B cell (primary cell): ENCODE data around the gene CELA2A. TPM values are rescaled to one million over a fixed set of nuclear protein-coding genes. Genes with fewer than 3 reads are reported as not detected.
"Not testable (repeated sequence)": the region's sequence is repeated elsewhere in the genome, so short reads cannot be mapped to it uniquely, and the experiment has no call there.

Experiments used
- ATAC-seq: fragments of 200-7000 bp; cut with Tn5 transposase; one replicate; pipeline ENCODE4 v1.10.0; 2021; ENCODE audit warnings: low read depth, mild to moderate bottlenecking, moderate number of reproducible peaks, moderate library complexity
- CTCF ChIA-PET: fragments of 350-600 bp; sonication (Branson Sonifier 250); formaldehyde crosslinking; loops from one replicate; lab custom pipeline; 2021; ENCODE audit warnings: antibody characterized with exemption, inconsistent platforms; lab: Charles Lee
- POLR2A ChIA-PET: fragments of 350-600 bp; sonication (Branson Sonifier 250); formaldehyde crosslinking; loops from one replicate; lab custom pipeline; 2021; ENCODE audit warnings: antibody characterized with exemption; lab: Charles Lee
- DNase-seq: peaks from one replicate; pipeline ENCODE4 v3.0.0; 2013
- H2AFZ ChIP-seq: 2 replicates; pipeline ENCODE4 v1.6.1; 2012; ENCODE audit warnings: mild to moderate bottlenecking, low read depth, low read length; ENCODE audit not compliant: insufficient read depth, poor library complexity, severe bottlenecking
- H3K27ac ChIP-seq, 2 donors: 1 replicate in 1 of 2; 2 replicates in 1 of 2; pipeline ENCODE4 v1.5.1; 2012 to 2013; ENCODE audit warnings: low read length in 2 of 2, mild to moderate bottlenecking in 2 of 2, moderate library complexity in 1 of 2
- H3K27me3 ChIP-seq, 4 experiments: fragments of 200-600 bp in 1 of 4; sonication (generic) in 1 of 4; replicated peaks in 1 of 4; 1 replicate in 2 of 4; 2 replicates in 2 of 4; pipeline versions ENCODE4 v1.6.1 to v1.7.0; 2013 to 2016; ENCODE audit warnings: low read length in 3 of 4, mild to moderate bottlenecking in 2 of 4, mixed read lengths in 1 of 4, moderate library complexity in 1 of 4; ENCODE audit not compliant: insufficient read depth in 4 of 4, control insufficient read depth in 3 of 4; ENCODE audit errors: control extremely low read depth in 1 of 4
- H3K36me3 ChIP-seq, 2 experiments: replicated peaks in 1 of 2; 1 replicate in 1 of 2; 2 replicates in 1 of 2; pipeline versions ENCODE4 v1.6.1 to v1.7.1; 2013; ENCODE audit warnings: low read length in 1 of 2; ENCODE audit not compliant: insufficient read depth in 2 of 2, control insufficient read depth in 1 of 2; ENCODE audit errors: control extremely low read depth in 1 of 2, extremely low read depth in 1 of 2
- H3K4me1 ChIP-seq, 2 donors: fragments of 200-600 bp in 1 of 2; sonication (generic) in 1 of 2; 1 replicate in 1 of 2; 2 replicates in 1 of 2; pipeline versions ENCODE4 v1.5.1 to v1.6.1; 2013 to 2017; ENCODE audit warnings: low read length in 2 of 2; ENCODE audit not compliant: control insufficient read depth in 2 of 2, insufficient read depth in 2 of 2
- H3K4me2 ChIP-seq: replicated peaks from 2 replicates; pipeline ENCODE3; 2012; ENCODE audit warnings: mild to moderate bottlenecking, low read depth, low read length; ENCODE audit not compliant: poor library complexity, severe bottlenecking
- H3K4me3 ChIP-seq, 5 experiments: fragments of 200-600 bp in 1 of 5; sonication (generic) in 1 of 5; 1 replicate in 3 of 5; 2 replicates in 2 of 5; pipeline versions ENCODE4 v1.5.1 to v1.7.0; 2011 to 2016; ENCODE audit warnings: low read length in 4 of 5, mild to moderate bottlenecking in 4 of 5, low read depth in 2 of 5, control low read depth in 1 of 5, moderate library complexity in 1 of 5; ENCODE audit not compliant: insufficient read depth in 1 of 5; ENCODE audit errors: control extremely low read depth in 1 of 5, extremely low read depth in 1 of 5
- H3K79me2 ChIP-seq: fragments of 200-600 bp; sonication (generic); one replicate; pipeline ENCODE4 v1.6.0; 2016; ENCODE audit warnings: low read length; ENCODE audit not compliant: control insufficient read depth, insufficient read depth
- H3K9ac ChIP-seq: fragments of 200-600 bp; sonication (generic); 2 replicates; pipeline ENCODE4 v1.6.1; 2017; ENCODE audit warnings: mild to moderate bottlenecking, low read length, moderate library complexity
- H3K9me3 ChIP-seq, 3 donors: one replicate each; pipeline versions ENCODE4 v1.6.1 to v1.7.1; 2013; ENCODE audit warnings: low read length in 2 of 3; ENCODE audit not compliant: control insufficient read depth in 2 of 3, insufficient read depth in 1 of 3; ENCODE audit errors: control extremely low read depth in 1 of 3
- H4K20me1 ChIP-seq: 2 replicates; pipeline ENCODE4 v1.6.0; 2012; ENCODE audit warnings: mild to moderate bottlenecking, low read length; ENCODE audit not compliant: insufficient read depth, control insufficient read depth, poor library complexity, severe bottlenecking
- H3K27ac Mint-ChIP-seq: one replicate; pipeline ENCODE4 v1.8.0; 2021; ENCODE audit warnings: mixed read lengths
- H3K27me3 Mint-ChIP-seq: one replicate; pipeline ENCODE4 v1.8.0; 2021; ENCODE audit warnings: mixed read lengths
- H3K4me1 Mint-ChIP-seq: one replicate; pipeline ENCODE4 v1.8.0; 2021; ENCODE audit warnings: mixed read lengths
- H3K4me3 Mint-ChIP-seq: one replicate; pipeline ENCODE4 v1.8.0; 2021; ENCODE audit warnings: mixed read lengths
- H3K9me3 Mint-ChIP-seq: one replicate; pipeline ENCODE4 v1.8.0; 2022; ENCODE audit warnings: mixed read lengths; ENCODE audit not compliant: insufficient read depth
- CTCF ChIP-seq: fragments of 200-600 bp; IDR thresholded peaks from one replicate; pipeline ENCODE4 v1.8.0; 2022; ENCODE audit warnings: antibody characterized with exemption, mild to moderate bottlenecking
- EZH2 ChIP-seq: IDR thresholded peaks from 2 replicates; pipeline ENCODE4 v1.6.1; 2012; ENCODE audit warnings: borderline replicate concordance, low read depth, mild to moderate bottlenecking, moderate library complexity, low read length; ENCODE audit not compliant: insufficient read depth, poor library complexity, severe bottlenecking
- WGBS: methylation state at CpG from one replicate; pipeline ENCODE4 v1.1.5; 2013; ENCODE audit warnings: missing lambda C conversion rate; ENCODE audit not compliant: insufficient coverage; 5-methylcytosine and 5-hydroxymethylcytosine counted together
- intact Hi-C: fragments of 100-400 bp; cut with micrococcal nuclease; formaldehyde crosslinking; loops from one replicate; pipeline ENCODE4 v1.10.0; 2022
- polyA plus RNA-seq: library from polyadenylated mRNA; depleted of rRNA; stranded (reverse); fragments of >200 nt; gene quantifications from 2 replicates; pipeline ENCODE4 v1.2.3, GENCODE V29; 2012
- total RNA-seq, 2 donors: library from RNA; stranded (reverse); fragments of 120-200 nt in 1 of 2; gene quantifications; 1 replicate in 1 of 2; 2 replicates in 1 of 2; pipeline versions ENCODE4 v1.2.3 to v1.2.4, GENCODE V29; 2013 to 2022

Gene CELA2A
- total and polyA plus RNA-seq, 2 donors (not counting 1 experiment from before 2014, with no cell fraction given): not detected

GRCh38 chr1:15468145-15468544 is 11.6 kb downstream of the CELA2A start:
- no peak overlapping the region for H3K4me3 ChIP-seq
- Mint-ChIP-seq H3K4me1 (no peaks in the 10 kb centered on the region), H3K4me3 (no peak overlapping the region), H3K27me3 (peaks cover 4% of the 10 kb centered on the region), H3K9me3 (no peaks in the 10 kb centered on the region), H3K27ac (no peak overlapping the region)
- H3K27me3 ChIP-seq: peaks cover 0 to 3% (median 0%) of the 10 kb centered on the region in 4 experiments
- no peaks in the 10 kb centered on the region for H3K79me2 ChIP-seq
- intact Hi-C loops: no loop called here
- no peaks in the 10 kb centered on the region for H3K36me3 ChIP-seq
- ChIA-PET POLR2A (no interaction called here), CTCF (no interaction called here)
- H3K9me3 ChIP-seq: peaks cover 0 to 2% (median 0%) of the 10 kb centered on the region in 3 donors
- no peak for TF ChIP-seq EZH2
- no peak for TF ChIP-seq CTCF
- DNase-seq (no peak), ATAC-seq (no peak)
- H4K20me1 ChIP-seq: no peaks in the 10 kb centered on the region
- H2AFZ ChIP-seq: no peak overlapping the region
- no peaks in the 10 kb centered on the region for H3K4me1 ChIP-seq
- H3K4me2 ChIP-seq: no peak overlapping the region
- H3K27ac ChIP-seq: no peak overlapping the region
- no peak overlapping the region for H3K9ac ChIP-seq

- Histone ChIP-seq H2AFZ (no peak overlapping the region), H3K27ac (no peak overlapping the region), H3K36me3 (no peaks in the 10 kb centered on the region), H3K4me3 (no peak overlapping the region), H3K4me1 (no peaks in the 10 kb centered on the region), H3K27me3 (peaks cover 0 to 3% (median 0%) of the 10 kb centered on the region in 4 experiments), H3K4me2 (no peak overlapping the region), H4K20me1 (no peaks in the 10 kb centered on the region), H3K9ac (no peak overlapping the region), H3K79me2 (no peaks in the 10 kb centered on the region), H3K9me3 (peaks cover 0 to 2% (median 0%) of the 10 kb centered on the region in 3 donors)
- H3K4me3 Mint-ChIP-seq: no peak overlapping the region
- no peak for ATAC-seq
- intact Hi-C loops: no loop called here
- peaks cover 4% of the 10 kb centered on the region for H3K27me3 Mint-ChIP-seq
- WGBS: 55% methylated on average over 2 of the region's 3 CpGs
- no peaks in the 10 kb centered on the region for H3K4me1 Mint-ChIP-seq
- no peak for DNase-seq
- ChIA-PET CTCF (no interaction called here), POLR2A (no interaction called here)
- TF ChIP-seq EZH2: no peak
- no peak for TF ChIP-seq CTCF
- no peak overlapping the region for H3K27ac Mint-ChIP-seq
- H3K9me3 Mint-ChIP-seq: no peaks in the 10 kb centered on the region
Observed at GRCh38 chr1:15469361-15469760, 12.8 kb downstream of the CELA2A start.

DNA sequence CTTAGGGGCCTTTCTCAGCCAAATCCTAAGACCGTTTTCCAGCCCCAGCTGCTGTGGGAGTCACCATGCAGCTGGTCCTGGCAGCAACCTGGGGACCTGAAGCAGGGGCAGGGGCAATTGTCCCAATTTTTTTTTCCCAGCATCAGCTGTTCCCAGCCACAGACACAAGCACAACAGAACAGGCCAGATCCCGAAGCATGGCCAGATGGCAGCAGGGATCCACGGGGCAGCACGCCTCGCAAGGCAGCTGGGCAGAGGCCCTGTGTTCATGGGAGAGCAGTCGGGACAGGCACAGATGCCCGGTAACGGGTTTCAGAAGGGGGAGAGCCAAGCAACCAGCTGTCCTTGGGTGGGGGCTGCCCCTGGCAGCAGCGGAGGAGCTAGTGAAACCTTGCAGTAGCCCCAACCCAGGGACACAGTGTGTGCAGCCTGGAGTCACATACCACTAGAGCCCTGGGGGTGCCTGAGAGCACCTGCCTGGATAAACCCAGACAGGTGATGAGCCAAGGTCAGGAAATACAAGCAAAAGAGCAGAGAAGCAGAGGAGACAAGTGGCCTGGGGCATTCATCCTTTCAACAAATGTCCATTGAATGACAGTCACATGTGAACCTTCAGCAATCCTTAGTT is 13.4 kb downstream of the CELA2A start:
- H3K27ac Mint-ChIP-seq, CTCF ChIA-PET, H3K36me3 ChIP-seq, H3K4me3 Mint-ChIP-seq, H3K4me1 Mint-ChIP-seq, H3K4me1 ChIP-seq, H4K20me1 ChIP-seq, H3K9ac ChIP-seq, POLR2A ChIA-PET, H3K27me3 ChIP-seq, intact Hi-C loops, H3K9me3 ChIP-seq, DNase-seq, H3K27ac ChIP-seq, ATAC-seq, H3K9me3 Mint-ChIP-seq, H3K4me2 ChIP-seq, H3K4me3 ChIP-seq, H3K27me3 Mint-ChIP-seq, H3K79me2 ChIP-seq, H2AFZ ChIP-seq: not testable (repeated sequence)
- 92% methylated on average over 9 of the region's 9 CpGs for WGBS
